22Rv1 (cell line): ENCODE data around the gene LYAR.

ENCODE experiments used
- ZFX ChIP-seq: fragments of 450-650 bp; IDR thresholded peaks from 2 replicates; pipeline ENCODE4 v1.6.1; 2017; ENCODE audit warnings: antibody characterized with exemption, borderline replicate concordance
- TF ChIP-seq, protein P1 (sequence below): fragments of 450-650 bp; IDR thresholded peaks from 2 replicates; pipeline ENCODE4 v1.5.1; 2017; ENCODE audit warnings: mild to moderate bottlenecking

DNA sequence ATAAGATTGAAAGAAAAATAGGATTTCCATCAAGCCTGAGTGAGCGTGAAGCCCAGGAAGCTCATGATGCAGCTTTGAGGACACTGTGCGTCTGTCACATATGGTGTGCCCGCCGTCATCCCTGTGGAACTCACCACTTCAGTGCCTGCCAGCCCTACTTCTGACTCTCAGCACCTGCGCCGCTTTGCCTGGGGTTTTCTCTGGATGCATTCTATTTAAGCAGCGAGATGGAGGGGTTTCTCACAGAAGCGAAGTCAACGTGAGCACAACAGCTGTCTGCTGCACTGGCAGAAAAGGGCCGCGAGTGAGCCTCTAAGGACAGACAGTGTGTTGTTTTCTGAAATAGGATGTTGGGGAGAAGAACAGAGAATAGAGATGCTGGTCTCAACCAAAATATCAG lies 35.8 kb downstream of the LYAR start:
- TF ChIP-seq, protein P1, sequence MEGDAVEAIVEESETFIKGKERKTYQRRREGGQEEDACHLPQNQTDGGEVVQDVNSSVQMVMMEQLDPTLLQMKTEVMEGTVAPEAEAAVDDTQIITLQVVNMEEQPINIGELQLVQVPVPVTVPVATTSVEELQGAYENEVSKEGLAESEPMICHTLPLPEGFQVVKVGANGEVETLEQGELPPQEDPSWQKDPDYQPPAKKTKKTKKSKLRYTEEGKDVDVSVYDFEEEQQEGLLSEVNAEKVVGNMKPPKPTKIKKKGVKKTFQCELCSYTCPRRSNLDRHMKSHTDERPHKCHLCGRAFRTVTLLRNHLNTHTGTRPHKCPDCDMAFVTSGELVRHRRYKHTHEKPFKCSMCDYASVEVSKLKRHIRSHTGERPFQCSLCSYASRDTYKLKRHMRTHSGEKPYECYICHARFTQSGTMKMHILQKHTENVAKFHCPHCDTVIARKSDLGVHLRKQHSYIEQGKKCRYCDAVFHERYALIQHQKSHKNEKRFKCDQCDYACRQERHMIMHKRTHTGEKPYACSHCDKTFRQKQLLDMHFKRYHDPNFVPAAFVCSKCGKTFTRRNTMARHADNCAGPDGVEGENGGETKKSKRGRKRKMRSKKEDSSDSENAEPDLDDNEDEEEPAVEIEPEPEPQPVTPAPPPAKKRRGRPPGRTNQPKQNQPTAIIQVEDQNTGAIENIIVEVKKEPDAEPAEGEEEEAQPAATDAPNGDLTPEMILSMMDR: no peak
- TF ChIP-seq ZFX: no peak
